Activated B cell treated with CpG ODN at 0.5 μM for 24 hours (primary cell): Measurements from ENCODE around the gene E2F3. TPM values are rescaled to one million over a fixed set of nuclear protein-coding genes. Genes with fewer than 3 reads are reported as not detected.

Source experiments
- ATAC-seq: fragments of 200-7000 bp; cut with Tn5 transposase; one replicate; pipeline ENCODE4 v1.10.0; 2021; ENCODE audit warnings: low read depth, mild to moderate bottlenecking, moderate library complexity
- CTCF ChIA-PET: fragments of 350-600 bp; sonication (Branson Sonifier 250); formaldehyde crosslinking; loops from one replicate; lab custom pipeline; 2021; ENCODE audit warnings: antibody characterized with exemption; lab: Charles Lee
- POLR2A ChIA-PET: fragments of 350-600 bp; sonication (Branson Sonifier 250); formaldehyde crosslinking; loops from one replicate; lab custom pipeline; 2021; ENCODE audit warnings: antibody characterized with exemption; lab: Charles Lee
- DNase-seq: peaks from one replicate; pipeline ENCODE4 v3.0.0; 2022
- H3K27ac Mint-ChIP-seq: one replicate; pipeline ENCODE4 v1.8.0; 2020; ENCODE audit warnings: mixed read lengths
- H3K27me3 Mint-ChIP-seq: one replicate; pipeline ENCODE4 v1.8.0; 2021; ENCODE audit warnings: mixed read lengths
- H3K36me3 Mint-ChIP-seq: one replicate; pipeline ENCODE4 v1.8.0; 2021; ENCODE audit warnings: low read depth, mixed read lengths
- H3K4me1 Mint-ChIP-seq: one replicate; pipeline ENCODE4 v1.8.0; 2021; ENCODE audit warnings: mixed read lengths
- H3K4me3 Mint-ChIP-seq: one replicate; pipeline ENCODE4 v1.8.0; 2020; ENCODE audit warnings: mild to moderate bottlenecking, mixed read lengths
- H3K9me3 Mint-ChIP-seq: one replicate; pipeline ENCODE4 v1.8.0; 2020; ENCODE audit warnings: mixed read lengths
- CTCF ChIP-seq: fragments of 200-600 bp; IDR thresholded peaks from one replicate; pipeline ENCODE4 v1.8.0; 2022; ENCODE audit warnings: antibody characterized with exemption, mild to moderate bottlenecking
- intact Hi-C: fragments of 100-400 bp; cut with micrococcal nuclease; formaldehyde crosslinking; loops from one replicate; pipeline ENCODE4 v1.15.1; 2024
- total RNA-seq: library from RNA; stranded (reverse); gene quantifications from 2 replicates; pipeline ENCODE4 v1.2.3, GENCODE V29; 2022

E2F3 gene
- total RNA-seq, 1 donor from 2014 or later: 15.6 TPM

DNA sequence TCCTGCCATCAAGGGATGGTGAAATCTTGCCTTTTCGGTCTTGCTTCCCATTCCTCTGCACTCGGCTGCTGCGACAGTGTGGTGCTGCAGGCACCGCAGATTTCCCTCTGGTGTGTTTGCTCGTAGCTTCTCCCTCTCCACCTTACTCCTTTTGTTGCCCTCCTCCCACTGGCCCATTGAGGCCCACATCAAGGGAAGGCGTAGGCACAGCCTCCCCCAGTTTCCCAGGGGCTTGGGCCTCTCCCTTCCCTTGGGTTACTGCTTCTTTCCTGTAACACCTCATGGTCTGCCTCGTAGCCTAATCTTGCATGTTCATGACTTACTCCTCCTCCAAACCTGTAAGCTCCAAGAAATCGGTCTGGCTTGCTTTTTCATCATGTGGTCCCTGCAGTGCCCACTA is 9.9 kb downstream of the E2F3 start:
- no peak for TF ChIP-seq CTCF
- H3K27me3 Mint-ChIP-seq: no peaks in the 10 kb centered on the region
- no peak for ATAC-seq
- intact Hi-C loops: no loop called here
- no peak for DNase-seq
- H3K9me3 Mint-ChIP-seq: no peaks in the 10 kb centered on the region
- ChIA-PET CTCF (no interaction called here), POLR2A (no interaction called here)
- H3K4me1 Mint-ChIP-seq: peaks cover 43% of the 10 kb centered on the region
- H3K36me3 Mint-ChIP-seq: peaks cover 11% of the 10 kb centered on the region
- H3K4me3 Mint-ChIP-seq: no peak overlapping the region
- H3K27ac Mint-ChIP-seq: no peak overlapping the region

DNA sequence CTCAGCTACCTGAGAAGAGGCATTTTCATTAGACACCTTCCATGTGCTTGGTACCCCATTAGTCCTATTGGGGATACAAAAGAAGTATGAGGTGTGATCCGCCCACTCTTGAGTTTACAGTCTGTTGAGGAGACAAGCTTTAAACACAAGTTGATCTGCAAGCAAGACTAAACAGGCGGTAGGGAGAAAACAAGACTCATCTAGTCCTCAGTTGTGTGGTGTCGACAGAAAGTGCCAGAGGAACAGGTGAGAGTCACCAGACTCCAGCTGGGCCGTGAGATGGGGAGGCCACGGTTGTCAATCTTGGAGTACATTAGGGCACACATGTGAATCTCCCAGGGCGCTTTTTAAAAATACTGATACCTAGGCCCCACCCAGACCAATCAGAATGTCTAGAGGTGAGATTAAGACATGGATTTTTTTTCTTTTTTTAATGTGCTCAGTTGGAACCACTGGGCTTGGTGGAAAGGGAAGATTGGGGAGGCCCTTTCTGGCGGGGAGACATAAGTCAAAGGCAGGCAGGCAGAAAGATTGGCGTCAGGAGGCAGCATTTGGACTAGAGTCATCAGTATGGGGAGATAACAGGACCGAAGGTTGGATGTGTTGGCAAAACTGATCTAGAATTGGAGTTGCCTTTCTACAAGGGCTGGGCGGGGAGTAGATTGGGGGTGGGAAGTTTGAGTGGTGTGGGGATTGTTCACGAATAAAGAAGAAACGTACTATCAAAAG is 10.4 kb downstream of the E2F3 start:
- ATAC-seq: no peak

GRCh38 chr6:20412682-20413073 is 11.0 kb downstream of the E2F3 start:
- Mint-ChIP-seq H3K4me3 (no peak overlapping the region), H3K4me1 (peaks cover 48% of the 10 kb centered on the region), H3K36me3 (peaks cover 6% of the 10 kb centered on the region), H3K27me3 (no peaks in the 10 kb centered on the region), H3K27ac (no peak overlapping the region), H3K9me3 (no peaks in the 10 kb centered on the region)
- CTCF ChIA-PET: interaction anchor here (1.5 kb wide), 1 partner anchor 8 kb away, joined by 4 read pairs; no protein-coding TSS in a partner anchor
- no peak for TF ChIP-seq CTCF
- intact Hi-C loops: no loop called here
- no peak for DNase-seq
- POLR2A ChIA-PET: no interaction called here
- no peak for ATAC-seq

More for the DNA sequence above, 10.4 kb downstream of the E2F3 start:
- H3K4me1 Mint-ChIP-seq: peaks cover 49% of the 10 kb centered on the region
- no peak for TF ChIP-seq CTCF
- ChIA-PET CTCF (interaction anchor here (1.5 kb wide), 1 partner anchor 7 kb away, joined by 4 read pairs; no protein-coding TSS in a partner anchor), POLR2A (no interaction called here)
- peaks cover 8% of the 10 kb centered on the region for H3K36me3 Mint-ChIP-seq
- no peak overlapping the region for H3K27ac Mint-ChIP-seq
- H3K27me3 Mint-ChIP-seq: no peaks in the 10 kb centered on the region
- intact Hi-C loops: no loop called here
- no peaks in the 10 kb centered on the region for H3K9me3 Mint-ChIP-seq
- H3K4me3 Mint-ChIP-seq: no peak overlapping the region
- no peak for DNase-seq

DNA sequence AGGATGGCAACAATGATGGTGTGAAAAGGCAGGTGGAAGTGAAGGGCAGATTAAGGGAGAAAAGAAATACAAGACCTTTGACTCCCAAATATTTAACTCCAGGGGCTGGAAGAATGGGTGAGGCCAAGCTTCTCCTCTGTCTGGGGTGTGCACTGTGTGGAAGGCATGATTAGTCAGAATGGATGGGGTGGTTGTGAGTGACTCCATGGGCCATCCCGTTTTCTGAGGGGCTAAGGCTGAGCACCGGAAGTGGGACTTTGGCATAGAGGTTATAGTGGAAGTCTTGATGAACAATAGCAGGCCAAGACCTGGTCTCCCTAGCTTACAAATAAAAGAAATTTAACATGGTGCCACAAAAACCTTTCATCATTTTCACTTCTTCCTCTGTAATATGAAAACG is 12.1 kb downstream of the E2F3 start:
- ATAC-seq: no peak
- POLR2A ChIA-PET: no interaction called here
- intact Hi-C loops: no loop called here
- Mint-ChIP-seq H3K27ac (no peak overlapping the region), H3K4me1 (peaks cover 48% of the 10 kb centered on the region), H3K36me3 (peaks cover 6% of the 10 kb centered on the region), H3K9me3 (no peaks in the 10 kb centered on the region), H3K27me3 (no peaks in the 10 kb centered on the region), H3K4me3 (no peak overlapping the region)
- no peak for TF ChIP-seq CTCF
- no peak for DNase-seq
- CTCF ChIA-PET: interaction anchor here (1.5 to 2.1 kb wide), 2 partner anchors 9 kb away, joined by 4 to 7 read pairs; no protein-coding TSS in a partner anchor

DNA sequence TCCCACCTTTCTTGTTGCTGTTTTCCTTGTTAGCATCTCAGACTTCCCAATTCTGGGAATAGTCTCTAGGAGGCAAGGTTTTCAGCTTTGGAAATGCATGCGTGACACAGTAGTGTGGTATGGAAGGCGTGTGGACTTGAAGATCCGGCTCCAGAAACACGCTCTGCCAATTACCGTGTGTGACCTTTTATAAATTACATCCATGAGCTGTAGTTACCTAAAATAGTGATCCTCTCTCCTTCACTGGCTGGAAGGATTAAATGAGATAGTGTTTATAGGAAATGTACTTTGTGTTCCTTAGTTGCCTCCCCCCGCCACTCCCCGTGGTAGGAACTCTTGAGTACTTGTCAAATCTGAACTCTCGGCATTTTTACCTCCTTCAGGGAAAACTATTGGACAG is 13.0 kb downstream of the E2F3 start:
- no peaks in the 10 kb centered on the region for H3K27me3 Mint-ChIP-seq
- no peak for TF ChIP-seq CTCF
- DNase-seq (no peak), ATAC-seq (no peak)
- H3K4me1 Mint-ChIP-seq: peaks cover 42% of the 10 kb centered on the region
- intact Hi-C loops: no loop called here
- H3K4me3 Mint-ChIP-seq: no peak overlapping the region
- CTCF ChIA-PET: interaction anchor here (2.1 kb wide), 1 partner anchor 10 kb away, joined by 7 read pairs; no protein-coding TSS in a partner anchor
- POLR2A ChIA-PET: no interaction called here
- no peaks in the 10 kb centered on the region for H3K9me3 Mint-ChIP-seq
- H3K36me3 Mint-ChIP-seq: peaks cover 6% of the 10 kb centered on the region
- no peak overlapping the region for H3K27ac Mint-ChIP-seq
